WTC11 (cell line): ENCODE results near the gene SLCO2A1. TPM values are rescaled to one million over a fixed set of nuclear protein-coding genes. Genes with fewer than 3 reads are reported as not detected.

Source experiments
- ATAC-seq: fragments of 200-7000 bp; cut with Tn5 transposase; 2 replicates; pipeline ENCODE4 v1.10.0; 2021; ENCODE audit warnings: mild to moderate bottlenecking, moderate library complexity
- CTCF ChIA-PET: fragments of 300-600 bp; sonication (Branson Sonifier 250); formaldehyde crosslinking; loops from one replicate; lab custom pipeline; 2021; ENCODE audit warnings: antibody characterized with exemption; lab: Charles Lee
- POLR2A ChIA-PET: fragments of 350-600 bp; sonication (Branson Sonifier 250); formaldehyde crosslinking; loops from one replicate; lab custom pipeline; 2021; ENCODE audit warnings: antibody characterized with exemption; lab: Charles Lee
- DNase-seq: peaks from one replicate; pipeline ENCODE4 v3.0.0; 2021; ENCODE audit warnings: low spot score
- H3K27ac Mint-ChIP-seq: 2 replicates; pipeline ENCODE4 v1.8.0; 2021; ENCODE audit warnings: mixed read lengths
- H3K27me3 Mint-ChIP-seq: 2 replicates; pipeline ENCODE4 v1.8.0; 2021; ENCODE audit warnings: low read depth, mild to moderate bottlenecking, moderate library complexity, mixed read lengths
- H3K36me3 Mint-ChIP-seq: 2 replicates; pipeline ENCODE4 v1.8.0; 2021; ENCODE audit warnings: mixed read lengths
- H3K4me1 Mint-ChIP-seq: 2 replicates; pipeline ENCODE4 v1.8.0; 2022; ENCODE audit warnings: mixed read lengths
- H3K4me3 Mint-ChIP-seq: 2 replicates; pipeline ENCODE4 v1.8.0; 2021; ENCODE audit warnings: mild to moderate bottlenecking, moderate library complexity, mixed read lengths
- H3K9me3 Mint-ChIP-seq: 2 replicates; pipeline ENCODE4 v1.8.0; 2021; ENCODE audit warnings: mixed read lengths
- CDX4 ChIP-seq: fragments of 250-450 bp; sonication (Bioruptor Pico); IDR thresholded peaks from 2 replicates; pipeline ENCODE4 v1.9.0; 2021; ENCODE audit warnings: moderate library complexity, mild to moderate bottlenecking, inconsistent platforms, borderline replicate concordance
- CREM ChIP-seq: sonication (generic); formaldehyde crosslinking; IDR thresholded peaks from 2 replicates; pipeline ENCODE4 v1.8.1; 2022; ENCODE audit warnings: mild to moderate bottlenecking, missing genetic modification reagents, moderate library complexity
- ETV6 ChIP-seq: sonication (generic); formaldehyde crosslinking; IDR thresholded peaks from 2 replicates; pipeline ENCODE4 v1.8.1; 2022; ENCODE audit warnings: mild to moderate bottlenecking, missing genetic modification reagents
- FOXJ3 ChIP-seq: sonication (generic); formaldehyde crosslinking; IDR thresholded peaks from 2 replicates; pipeline ENCODE4 v1.9.0; 2021; ENCODE audit warnings: missing genetic modification reagents, mild to moderate bottlenecking, borderline replicate concordance
- FOXK1 ChIP-seq: sonication (generic); formaldehyde crosslinking; IDR thresholded peaks from 2 replicates; pipeline ENCODE4 v1.8.0; 2022; ENCODE audit warnings: mild to moderate bottlenecking, moderate library complexity, missing genetic modification reagents
- GRHL2 ChIP-seq: fragments of 250-450 bp; sonication (Bioruptor Pico); IDR thresholded peaks from 2 replicates; pipeline ENCODE4 v1.8.0; 2022; ENCODE audit warnings: mild to moderate bottlenecking, moderate library complexity; ENCODE audit not compliant: insufficient replicate concordance, severe bottlenecking
- IRF2 ChIP-seq: sonication (generic); formaldehyde crosslinking; IDR thresholded peaks from 2 replicates; pipeline ENCODE4 v1.8.0; 2022; ENCODE audit warnings: low read depth, missing genetic modification reagents, borderline replicate concordance
- USF2 ChIP-seq: sonication (generic); formaldehyde crosslinking; IDR thresholded peaks from 2 replicates; pipeline ENCODE4 v1.8.1; 2023; ENCODE audit warnings: mild to moderate bottlenecking, missing genetic modification reagents, moderate library complexity
- ZBTB21 ChIP-seq: sonication (generic); formaldehyde crosslinking; IDR thresholded peaks from 2 replicates; pipeline ENCODE4 v1.8.1; 2023; ENCODE audit warnings: mild to moderate bottlenecking, missing genetic modification reagents, borderline replicate concordance
- ZNF121 ChIP-seq: sonication (generic); formaldehyde crosslinking; IDR thresholded peaks from 2 replicates; pipeline ENCODE4 v1.8.0; 2023; ENCODE audit warnings: missing genetic modification reagents
- ZNF138 ChIP-seq: sonication (generic); formaldehyde crosslinking; conservative IDR thresholded peaks from 2 replicates; pipeline ENCODE4 v1.8.1; 2022; ENCODE audit warnings: mild to moderate bottlenecking, moderate library complexity, missing genetic modification reagents
- ZNF263 ChIP-seq: sonication (generic); formaldehyde crosslinking; IDR thresholded peaks from 2 replicates; pipeline ENCODE4 v1.8.1; 2022; ENCODE audit warnings: low read depth, mild to moderate bottlenecking, moderate library complexity, missing genetic modification reagents
- ZNF512 ChIP-seq: sonication (generic); formaldehyde crosslinking; IDR thresholded peaks from 2 replicates; pipeline ENCODE4 v1.8.1; 2022; ENCODE audit warnings: missing genetic modification reagents, borderline replicate concordance
- ZNF671 ChIP-seq: fragments of 250-450 bp; sonication (Bioruptor Pico); IDR thresholded peaks from 2 replicates; pipeline ENCODE4 v1.8.0; 2021; ENCODE audit warnings: mild to moderate bottlenecking
- ZSCAN18 ChIP-seq: fragments of 250-450 bp; sonication (Bioruptor Pico); IDR thresholded peaks from 2 replicates; pipeline ENCODE4 v2.1.2; 2022; ENCODE audit warnings: mild to moderate bottlenecking, moderate library complexity
- total RNA-seq: library from RNA; stranded (reverse); gene quantifications from 3 replicates; pipeline ENCODE4 v1.2.3, GENCODE V29; 2021
- TF ChIP-seq, protein P1 (sequence below): sonication (generic); formaldehyde crosslinking; IDR thresholded peaks from 2 replicates; pipeline ENCODE4 v1.8.0; 2023; ENCODE audit warnings: missing genetic modification reagents, mild to moderate bottlenecking, borderline replicate concordance
- TF ChIP-seq, protein P2 (sequence below): fragments of 250-450 bp; sonication (Bioruptor Pico); IDR thresholded peaks from 2 replicates; pipeline ENCODE4 v1.9.0; 2021; ENCODE audit warnings: mild to moderate bottlenecking, borderline replicate concordance

The SLCO2A1 gene
- total RNA-seq, 1 experiment from 2014 or later = 3.3 TPM

- DNase-seq = peak; percentile 63
- ATAC-seq = peak; percentile 97
- Mint-ChIP-seq H3K4me1 (peaks cover 2% of the 10 kb centered on the region; the same call in 1 of the 2 replicates), H3K9me3 (peaks cover 35% of the 10 kb centered on the region), H3K4me3 (no peak overlapping the region), H3K27me3 (peaks cover 10% of the 10 kb centered on the region), H3K27ac (no peak overlapping the region; the same call in 1 of the 2 replicates), H3K36me3 (peaks cover 30% of the 10 kb centered on the region)
- ChIA-PET POLR2A (no interaction called here), CTCF (interaction anchor here (0.6 to 1.0 kb wide), 5 partner anchors 47 to 105 kb away, joined by 3 to 4 read pairs (median 3); no protein-coding TSS in a partner anchor)
- TF ChIP-seq ZNF138 = no peak
- no peak for TF ChIP-seq IRF2
- no peak for TF ChIP-seq GRHL2 (CRISPR knock-in tag)
- TF ChIP-seq FOXK1 (CRISPR knock-in tag) = no peak
- no peak for TF ChIP-seq ZSCAN18
- TF ChIP-seq ETV6 (CRISPR knock-in tag) = no peak
- TF ChIP-seq ZNF512 (CRISPR knock-in tag) = no peak
- TF ChIP-seq ZNF263 (CRISPR knock-in tag) = no peak
- TF ChIP-seq, protein P1, sequence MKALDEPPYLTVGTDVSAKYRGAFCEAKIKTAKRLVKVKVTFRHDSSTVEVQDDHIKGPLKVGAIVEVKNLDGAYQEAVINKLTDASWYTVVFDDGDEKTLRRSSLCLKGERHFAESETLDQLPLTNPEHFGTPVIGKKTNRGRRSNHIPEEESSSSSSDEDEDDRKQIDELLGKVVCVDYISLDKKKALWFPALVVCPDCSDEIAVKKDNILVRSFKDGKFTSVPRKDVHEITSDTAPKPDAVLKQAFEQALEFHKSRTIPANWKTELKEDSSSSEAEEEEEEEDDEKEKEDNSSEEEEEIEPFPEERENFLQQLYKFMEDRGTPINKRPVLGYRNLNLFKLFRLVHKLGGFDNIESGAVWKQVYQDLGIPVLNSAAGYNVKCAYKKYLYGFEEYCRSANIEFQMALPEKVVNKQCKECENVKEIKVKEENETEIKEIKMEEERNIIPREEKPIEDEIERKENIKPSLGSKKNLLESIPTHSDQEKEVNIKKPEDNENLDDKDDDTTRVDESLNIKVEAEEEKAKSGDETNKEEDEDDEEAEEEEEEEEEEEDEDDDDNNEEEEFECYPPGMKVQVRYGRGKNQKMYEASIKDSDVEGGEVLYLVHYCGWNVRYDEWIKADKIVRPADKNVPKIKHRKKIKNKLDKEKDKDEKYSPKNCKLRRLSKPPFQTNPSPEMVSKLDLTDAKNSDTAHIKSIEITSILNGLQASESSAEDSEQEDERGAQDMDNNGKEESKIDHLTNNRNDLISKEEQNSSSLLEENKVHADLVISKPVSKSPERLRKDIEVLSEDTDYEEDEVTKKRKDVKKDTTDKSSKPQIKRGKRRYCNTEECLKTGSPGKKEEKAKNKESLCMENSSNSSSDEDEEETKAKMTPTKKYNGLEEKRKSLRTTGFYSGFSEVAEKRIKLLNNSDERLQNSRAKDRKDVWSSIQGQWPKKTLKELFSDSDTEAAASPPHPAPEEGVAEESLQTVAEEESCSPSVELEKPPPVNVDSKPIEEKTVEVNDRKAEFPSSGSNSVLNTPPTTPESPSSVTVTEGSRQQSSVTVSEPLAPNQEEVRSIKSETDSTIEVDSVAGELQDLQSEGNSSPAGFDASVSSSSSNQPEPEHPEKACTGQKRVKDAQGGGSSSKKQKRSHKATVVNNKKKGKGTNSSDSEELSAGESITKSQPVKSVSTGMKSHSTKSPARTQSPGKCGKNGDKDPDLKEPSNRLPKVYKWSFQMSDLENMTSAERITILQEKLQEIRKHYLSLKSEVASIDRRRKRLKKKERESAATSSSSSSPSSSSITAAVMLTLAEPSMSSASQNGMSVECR (CRISPR knock-in tag) = no peak
- TF ChIP-seq ZNF121 (CRISPR knock-in tag) = no peak
- TF ChIP-seq FOXJ3 (CRISPR knock-in tag) = no peak
- no peak for TF ChIP-seq CDX4
- TF ChIP-seq, protein P2, sequence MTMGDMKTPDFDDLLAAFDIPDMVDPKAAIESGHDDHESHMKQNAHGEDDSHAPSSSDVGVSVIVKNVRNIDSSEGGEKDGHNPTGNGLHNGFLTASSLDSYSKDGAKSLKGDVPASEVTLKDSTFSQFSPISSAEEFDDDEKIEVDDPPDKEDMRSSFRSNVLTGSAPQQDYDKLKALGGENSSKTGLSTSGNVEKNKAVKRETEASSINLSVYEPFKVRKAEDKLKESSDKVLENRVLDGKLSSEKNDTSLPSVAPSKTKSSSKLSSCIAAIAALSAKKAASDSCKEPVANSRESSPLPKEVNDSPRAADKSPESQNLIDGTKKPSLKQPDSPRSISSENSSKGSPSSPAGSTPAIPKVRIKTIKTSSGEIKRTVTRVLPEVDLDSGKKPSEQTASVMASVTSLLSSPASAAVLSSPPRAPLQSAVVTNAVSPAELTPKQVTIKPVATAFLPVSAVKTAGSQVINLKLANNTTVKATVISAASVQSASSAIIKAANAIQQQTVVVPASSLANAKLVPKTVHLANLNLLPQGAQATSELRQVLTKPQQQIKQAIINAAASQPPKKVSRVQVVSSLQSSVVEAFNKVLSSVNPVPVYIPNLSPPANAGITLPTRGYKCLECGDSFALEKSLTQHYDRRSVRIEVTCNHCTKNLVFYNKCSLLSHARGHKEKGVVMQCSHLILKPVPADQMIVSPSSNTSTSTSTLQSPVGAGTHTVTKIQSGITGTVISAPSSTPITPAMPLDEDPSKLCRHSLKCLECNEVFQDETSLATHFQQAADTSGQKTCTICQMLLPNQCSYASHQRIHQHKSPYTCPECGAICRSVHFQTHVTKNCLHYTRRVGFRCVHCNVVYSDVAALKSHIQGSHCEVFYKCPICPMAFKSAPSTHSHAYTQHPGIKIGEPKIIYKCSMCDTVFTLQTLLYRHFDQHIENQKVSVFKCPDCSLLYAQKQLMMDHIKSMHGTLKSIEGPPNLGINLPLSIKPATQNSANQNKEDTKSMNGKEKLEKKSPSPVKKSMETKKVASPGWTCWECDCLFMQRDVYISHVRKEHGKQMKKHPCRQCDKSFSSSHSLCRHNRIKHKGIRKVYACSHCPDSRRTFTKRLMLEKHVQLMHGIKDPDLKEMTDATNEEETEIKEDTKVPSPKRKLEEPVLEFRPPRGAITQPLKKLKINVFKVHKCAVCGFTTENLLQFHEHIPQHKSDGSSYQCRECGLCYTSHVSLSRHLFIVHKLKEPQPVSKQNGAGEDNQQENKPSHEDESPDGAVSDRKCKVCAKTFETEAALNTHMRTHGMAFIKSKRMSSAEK (CRISPR knock-in tag) = no peak
- no peak for TF ChIP-seq CREM (CRISPR knock-in tag)
- TF ChIP-seq ZBTB21 (CRISPR knock-in tag) = no peak
- no peak for TF ChIP-seq USF2 (CRISPR knock-in tag)
- no peak for TF ChIP-seq ZNF671 (CRISPR knock-in tag)
- TF ChIP-seq, all 79 proteins: peak for 0
Observed at GRCh38 chr3:134039161-134039862, 9.6 kb upstream of the SLCO2A1 start.
